Peyer's patch (tissue), 4 donors: ENCODE data around the gene ANXA3. TPM values are rescaled to one million over a fixed set of nuclear protein-coding genes. Genes with fewer than 3 reads are reported as not detected.
"Not testable (repeated sequence)": the region's sequence is repeated elsewhere in the genome, so short reads cannot be mapped to it uniquely, and the experiment has no call there.

Experiments used
- DNase-seq, 3 donors: peaks; one replicate each; pipeline ENCODE4 v3.0.0-alpha.2; 2017 to 2019
- H3K27ac ChIP-seq, 4 donors: fragments of 200-600 bp; sonication (generic); one replicate each; pipeline ENCODE4 v1.5.1; 2016 to 2019
- H3K27me3 ChIP-seq, 2 donors: fragments of 200-600 bp; sonication (generic); one replicate each; pipeline ENCODE4 v1.5.1; 2019
- H3K36me3 ChIP-seq, 3 donors: fragments of 200-600 bp; sonication (generic); one replicate each; pipeline ENCODE4 v1.5.1; 2016 to 2019
- H3K4me1 ChIP-seq, 4 donors: fragments of 200-600 bp; sonication (generic); one replicate each; pipeline ENCODE4 v1.5.1; 2016 to 2019
- H3K4me3 ChIP-seq, 4 donors: fragments of 200-600 bp; sonication (generic); 1 replicate in 3 of 4; 2 replicates in 1 of 4; pipeline ENCODE4 v1.5.1; 2016 to 2019; ENCODE audit warnings: mild to moderate bottlenecking in 1 of 4
- H3K9me3 ChIP-seq, 4 donors: fragments of 200-600 bp; sonication (generic); one replicate each; pipeline ENCODE4 v1.5.1; 2016 to 2019; ENCODE audit warnings: mild to moderate bottlenecking in 1 of 4
- POLR2A ChIP-seq, 2 donors: fragments of 450-650 bp; IDR thresholded peaks; one replicate each; pipeline ENCODE4 v1.5.1; 2017; ENCODE audit warnings: antibody characterized with exemption in 2 of 2, mild to moderate bottlenecking in 2 of 2, moderate library complexity in 2 of 2
- total RNA-seq, 4 donors: library from RNA; depleted of rRNA; stranded (reverse); fragments of >200 nt; gene quantifications; one replicate each; pipeline ENCODE4 v1.1.0, GENCODE V29; 2016
- TF ChIP-seq, protein P1 (sequence below), 6 experiments: fragments of 450-650 bp in 4 of 6; fragments of 200-600 bp in 2 of 6; sonication (generic) in 1 of 6; IDR thresholded peaks; one replicate each; pipeline ENCODE4 v1.5.1; 2017 to 2019; ENCODE audit warnings: antibody characterized with exemption in 6 of 6, mild to moderate bottlenecking in 3 of 6, moderate library complexity in 1 of 6

The ANXA3 gene, protein sequence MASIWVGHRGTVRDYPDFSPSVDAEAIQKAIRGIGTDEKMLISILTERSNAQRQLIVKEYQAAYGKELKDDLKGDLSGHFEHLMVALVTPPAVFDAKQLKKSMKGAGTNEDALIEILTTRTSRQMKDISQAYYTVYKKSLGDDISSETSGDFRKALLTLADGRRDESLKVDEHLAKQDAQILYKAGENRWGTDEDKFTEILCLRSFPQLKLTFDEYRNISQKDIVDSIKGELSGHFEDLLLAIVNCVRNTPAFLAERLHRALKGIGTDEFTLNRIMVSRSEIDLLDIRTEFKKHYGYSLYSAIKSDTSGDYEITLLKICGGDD
- 10 to 100 TPM in 3 of 4 donors, 1 to 10 TPM in 1; 8.3 to 27.5 (median 22.4) TPM for total RNA-seq

DNA sequence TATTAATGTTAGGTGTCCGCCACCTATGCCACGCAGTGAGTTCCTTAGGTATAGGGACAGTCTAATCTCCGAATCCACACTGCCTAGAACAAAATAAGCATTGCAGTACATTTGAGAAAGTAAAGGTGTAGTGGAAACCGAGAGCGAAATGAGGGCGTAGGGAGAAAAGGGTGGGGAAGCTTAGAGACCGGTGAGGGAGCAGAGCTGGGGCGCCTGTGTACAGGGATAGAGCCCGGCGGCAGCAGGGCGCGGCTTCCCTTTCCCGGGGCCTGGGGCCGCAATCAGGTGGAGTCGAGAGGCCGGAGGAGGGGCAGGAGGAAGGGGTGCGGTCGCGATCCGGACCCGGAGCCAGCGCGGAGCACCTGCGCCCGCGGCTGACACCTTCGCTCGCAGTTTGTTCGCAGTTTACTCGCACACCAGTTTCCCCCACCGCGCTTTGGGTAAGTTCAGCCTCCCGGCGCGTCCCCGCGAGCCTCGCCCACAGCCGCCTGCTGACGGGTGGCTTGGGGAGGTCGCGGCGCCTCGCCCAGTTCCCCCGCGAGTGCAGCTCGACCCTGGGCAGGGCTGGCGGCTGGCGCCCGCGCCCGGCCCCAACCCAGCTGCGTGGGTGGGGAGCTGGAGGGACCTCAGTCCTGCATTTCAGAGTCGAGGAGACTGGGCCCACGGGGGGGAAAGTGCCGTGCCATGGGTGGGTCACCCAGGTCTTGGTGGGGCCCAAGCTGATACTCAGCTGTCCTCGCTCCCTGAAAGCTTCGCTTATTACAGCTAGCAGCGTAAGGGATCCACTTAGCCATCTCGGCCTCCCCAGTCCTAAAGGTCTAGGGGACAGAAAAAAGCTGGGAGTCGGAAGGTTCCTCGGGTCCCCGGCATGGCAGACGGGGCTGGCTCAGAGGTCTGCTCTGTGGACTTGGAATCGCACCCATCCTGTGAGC is at the start of gene ANXA3:
ANXA3 (plus strand) TSS at position 351 of the 932 bp plus-strand sequence. CDS start 2,704 bp downstream, outside the sequence.
- H3K27ac ChIP-seq: peak within 1 kb of the TSS in 3 of 4 donors; percentile 45 to 60 (median 56)
- no peaks in the 10 kb centered on the region for H3K4me1 ChIP-seq
- H3K27me3 ChIP-seq: no peaks in the 10 kb centered on the region
- peak in 2 of 3 donors; percentile 69 to 80 for DNase-seq
- TF ChIP-seq, protein P1, sequence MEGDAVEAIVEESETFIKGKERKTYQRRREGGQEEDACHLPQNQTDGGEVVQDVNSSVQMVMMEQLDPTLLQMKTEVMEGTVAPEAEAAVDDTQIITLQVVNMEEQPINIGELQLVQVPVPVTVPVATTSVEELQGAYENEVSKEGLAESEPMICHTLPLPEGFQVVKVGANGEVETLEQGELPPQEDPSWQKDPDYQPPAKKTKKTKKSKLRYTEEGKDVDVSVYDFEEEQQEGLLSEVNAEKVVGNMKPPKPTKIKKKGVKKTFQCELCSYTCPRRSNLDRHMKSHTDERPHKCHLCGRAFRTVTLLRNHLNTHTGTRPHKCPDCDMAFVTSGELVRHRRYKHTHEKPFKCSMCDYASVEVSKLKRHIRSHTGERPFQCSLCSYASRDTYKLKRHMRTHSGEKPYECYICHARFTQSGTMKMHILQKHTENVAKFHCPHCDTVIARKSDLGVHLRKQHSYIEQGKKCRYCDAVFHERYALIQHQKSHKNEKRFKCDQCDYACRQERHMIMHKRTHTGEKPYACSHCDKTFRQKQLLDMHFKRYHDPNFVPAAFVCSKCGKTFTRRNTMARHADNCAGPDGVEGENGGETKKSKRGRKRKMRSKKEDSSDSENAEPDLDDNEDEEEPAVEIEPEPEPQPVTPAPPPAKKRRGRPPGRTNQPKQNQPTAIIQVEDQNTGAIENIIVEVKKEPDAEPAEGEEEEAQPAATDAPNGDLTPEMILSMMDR (IDR thresholded peaks at IDR 0.05): no peak
- peak; percentile 30 to 45 for TF ChIP-seq POLR2A (IDR thresholded peaks at IDR 0.05)
- peak within 1 kb of the TSS; percentile 35 to 79 (median 55) for H3K4me3 ChIP-seq
- H3K36me3 ChIP-seq: no peaks in the 10 kb centered on the region
- no peaks in the 10 kb centered on the region for H3K9me3 ChIP-seq

DNA sequence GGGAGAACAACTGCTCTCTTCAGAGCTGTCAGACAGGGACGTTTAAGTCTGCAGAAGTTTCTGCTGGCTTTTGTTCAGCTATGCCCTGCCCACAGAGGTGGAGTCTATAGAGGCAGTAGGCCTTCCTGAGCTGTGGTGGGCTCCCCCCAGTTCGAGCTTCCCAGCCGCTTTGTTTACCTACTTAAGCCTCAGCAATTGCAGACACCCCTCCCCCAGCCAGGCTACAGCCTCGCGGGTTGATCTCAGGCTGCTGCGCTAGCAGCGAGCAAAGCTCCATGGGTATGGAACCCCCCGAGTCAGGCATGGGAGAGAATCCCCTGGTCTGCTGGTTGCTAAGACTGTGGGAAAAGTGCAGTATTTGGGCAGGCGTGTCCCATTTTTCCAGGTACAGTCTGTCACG is 45.3 kb upstream of the ANXA3 start:
- not testable (repeated sequence) for H3K27ac ChIP-seq, H3K9me3 ChIP-seq, DNase-seq

DNA sequence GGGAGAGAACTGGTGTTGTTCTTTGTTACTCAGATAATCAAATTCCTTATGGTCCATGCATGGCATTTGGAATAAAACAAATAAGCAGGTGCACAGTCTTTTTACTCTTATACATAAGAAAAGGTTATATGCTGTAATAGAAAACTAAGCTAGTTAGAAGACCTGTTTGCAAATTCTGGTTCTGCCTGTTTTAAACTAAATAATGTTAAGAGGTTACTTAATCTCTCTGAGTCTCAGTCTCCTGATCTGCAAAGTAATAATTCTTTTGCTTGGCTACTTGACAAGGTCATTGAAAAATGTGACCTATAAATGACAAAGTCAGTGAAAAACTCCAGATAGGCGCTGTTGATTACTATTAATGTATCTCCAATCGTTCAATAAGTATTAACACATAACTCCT is 42.5 kb upstream of the ANXA3 start:
- TF ChIP-seq, protein P1 (IDR thresholded peaks at IDR 0.05): no peak
- no peak for TF ChIP-seq POLR2A (IDR thresholded peaks at IDR 0.05)
- Histone ChIP-seq H3K36me3 (no peaks in the 10 kb centered on the region), H3K27me3 (no peaks in the 10 kb centered on the region), H3K9me3 (no peaks in the 10 kb centered on the region), H3K4me3 (no peak overlapping the region), H3K27ac (no peak overlapping the region), H3K4me1 (no peaks in the 10 kb centered on the region)
- no peak for DNase-seq

More for the DNA sequence above, 45.3 kb upstream of the ANXA3 start:
- H3K4me3 ChIP-seq, H3K36me3 ChIP-seq, H3K27me3 ChIP-seq, H3K4me1 ChIP-seq: not testable (repeated sequence)

DNA sequence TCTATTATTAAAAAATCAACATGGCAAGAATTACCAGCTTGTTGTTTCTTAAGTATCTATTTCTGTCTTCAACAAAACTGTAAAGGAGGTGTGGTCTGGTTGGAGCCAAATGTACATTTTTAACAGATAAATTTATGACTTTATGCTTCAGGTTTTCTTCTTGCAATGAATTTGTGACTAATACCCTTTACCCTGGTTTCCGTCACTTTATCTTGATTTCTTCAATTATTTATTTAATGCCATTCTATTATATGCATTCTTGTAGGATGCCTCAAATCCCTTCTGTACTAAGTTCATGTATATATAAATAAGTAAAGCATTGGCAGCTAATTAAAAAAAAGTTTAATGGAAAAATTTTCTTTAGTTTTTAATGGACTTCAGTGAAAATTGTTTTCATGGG is 41.5 kb upstream of the ANXA3 start:
- no peak for DNase-seq
- H3K4me3 ChIP-seq: no peak overlapping the region
- no peaks in the 10 kb centered on the region for H3K4me1 ChIP-seq
- H3K27me3 ChIP-seq: no peaks in the 10 kb centered on the region
- no peak for TF ChIP-seq POLR2A (IDR thresholded peaks at IDR 0.05)
- TF ChIP-seq, protein P1 (IDR thresholded peaks at IDR 0.05): no peak
- H3K9me3 ChIP-seq: no peaks in the 10 kb centered on the region
- H3K36me3 ChIP-seq: no peaks in the 10 kb centered on the region
- no peak overlapping the region for H3K27ac ChIP-seq

DNA sequence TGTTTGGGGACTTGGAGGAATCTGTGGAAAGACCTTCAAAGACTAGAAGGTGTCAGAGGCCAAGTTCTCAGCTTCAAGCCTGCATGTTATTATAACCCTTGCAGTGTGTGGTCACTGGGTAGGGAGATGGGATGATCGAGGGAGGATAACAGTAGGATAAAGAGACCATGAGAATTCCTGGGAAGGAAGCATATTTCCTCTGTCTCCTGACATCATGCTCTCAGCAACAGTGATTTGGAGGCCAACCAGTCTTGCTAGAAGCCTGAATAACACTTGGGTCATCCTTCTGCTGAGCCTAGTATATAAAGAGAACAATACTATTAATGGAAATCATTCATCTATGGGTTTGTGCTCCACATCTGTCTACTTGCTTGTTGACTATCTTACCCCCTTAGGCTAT is 40.9 kb upstream of the ANXA3 start:
- no peak for TF ChIP-seq POLR2A (IDR thresholded peaks at IDR 0.05)
- TF ChIP-seq, protein P1 (IDR thresholded peaks at IDR 0.05): no peak

More for the DNA sequence above, 40.9 kb upstream of the ANXA3 start:
- Histone ChIP-seq H3K4me3 (no peak overlapping the region), H3K9me3 (no peaks in the 10 kb centered on the region), H3K36me3 (no peaks in the 10 kb centered on the region), H3K27me3 (no peaks in the 10 kb centered on the region), H3K4me1 (no peaks in the 10 kb centered on the region), H3K27ac (no peak overlapping the region)
- no peak for DNase-seq
